ENCODE measurements around the gene BARHL1. TPM values are rescaled to one million over a fixed set of nuclear protein-coding genes. Genes with fewer than 3 reads are reported as not detected.

The BARHL1 gene
- total and polyA plus RNA-seq, 2 of the 4 experiments (the other 2 are of a cell fraction), result not detected

GRCh38 chr9:132575811-132576210, 6.6 kb upstream of the BARHL1 start:
- H2BK15ac ChIP-seq (ENCODE audit: low read depth, low read length), result no peak overlapping the region
- no peak overlapping the region for H3K23ac ChIP-seq (ENCODE audit: low read depth, low read length)
- H2BK5ac ChIP-seq (ENCODE audit: low read depth, low read length, poor library complexity, severe bottlenecking), result no peak overlapping the region
- H4K91ac ChIP-seq (ENCODE audit: insufficient read depth, low read depth, low read length), result no peak overlapping the region
- H2AK9ac ChIP-seq (replicated peaks; ENCODE audit: low read depth, low read length, poor library complexity), result no peak overlapping the region
- H3K9ac ChIP-seq (ENCODE audit: low read depth, low read length), result no peak overlapping the region
- dilution Hi-C loops (cut with HindIII; ENCODE audit: low sequenced_read_pairs, unreplicated experiment), result no loop called here
- H3K18ac ChIP-seq (ENCODE audit: low read depth, low read length), result no peak overlapping the region
- no peak overlapping the region for H4K8ac ChIP-seq (ENCODE audit: low read depth in 2 of 2, low read length in 2 of 2)
- in situ Hi-C loops (cut with MboI; ENCODE audit: low sequenced_read_pairs), result loop anchor here (5.0 kb wide), 1 partner anchor 69 kb away; no protein-coding TSS in a partner anchor
- H3K14ac ChIP-seq (replicated peaks; ENCODE audit: low read depth, low read length), result no peak overlapping the region
- WGBS, 2 experiments (ENCODE audit: extremely low coverage in 2 of 2, insufficient read length in 1 of 2), result no CpG with 5 or more reads among the region's 5 CpGs
- no peak overlapping the region for H2AFZ ChIP-seq (replicated peaks; ENCODE audit: low read length, poor library complexity)
- H3K36me3 ChIP-seq (ENCODE audit: control insufficient read depth, insufficient read depth, low read length), result no peaks in the 10 kb centered on the region
- H3K79me1 ChIP-seq (ENCODE audit: low read depth in 1 of 2, low read length in 2 of 2), result no peaks in the 10 kb centered on the region
- H2AK5ac ChIP-seq (ENCODE audit: low read depth, low read length), result no peak overlapping the region
- ChIA-PET CTCF (interaction anchor here (0.7 kb wide), 1 partner anchor 595 kb away, joined by 3 read pairs; no protein-coding TSS in a partner anchor), POLR2A (ENCODE audit: unreplicated experiment) (no interaction called here)
- H3K56ac ChIP-seq (ENCODE audit: extremely low read depth, insufficient read depth, low read length), result no peak overlapping the region
- H3K4me1 ChIP-seq (ENCODE audit: control insufficient read depth, insufficient read depth, low read length), result no peaks in the 10 kb centered on the region
- no peaks in the 10 kb centered on the region for H3K9me1 ChIP-seq (ENCODE audit: insufficient read depth, low read length)
- no peak overlapping the region for H3K27ac ChIP-seq (ENCODE audit: insufficient read depth, low read length)
- no peak overlapping the region for H3K4ac ChIP-seq (ENCODE audit: low read depth, low read length)
- DNase-seq (no peak), ATAC-seq (ENCODE audit: low read depth) (no peak)
- H2BK20ac ChIP-seq (ENCODE audit: low read depth, low read length), result no peak overlapping the region
- H4K20me1 ChIP-seq (ENCODE audit: insufficient read depth, low read length), result no peaks in the 10 kb centered on the region
- no peak overlapping the region for H2BK120ac ChIP-seq (ENCODE audit: low read depth, low read length)
- H3K9me3 ChIP-seq (ENCODE audit: control insufficient read depth, insufficient read depth, low read length), result no peaks in the 10 kb centered on the region
- BruUV-seq (replicated peaks), result no TSS peak
- intact Hi-C loops (cut with micrococcal nuclease), result loop anchor here (1.0 to 5.0 kb wide), 4 partner anchors 69 to 819 kb away; no protein-coding TSS in a partner anchor
- TF ChIP-seq NFE2L2 (IDR thresholded peaks at IDR 0.05; ENCODE audit: low read depth, low read length) (no peak), FOS (IDR thresholded peaks at IDR 0.05; ENCODE audit: low read depth, low read length) (no peak), CTCF (conservative IDR thresholded peaks at IDR 0.05; ENCODE audit: low read depth, low read length) (no peak), SMC3 (IDR thresholded peaks at IDR 0.05; ENCODE audit: low read depth, low read length) (no peak), RFX5 (IDR thresholded peaks at IDR 0.05; ENCODE audit: low read depth, low read length) (no peak), POLR2A (IDR thresholded peaks at IDR 0.05; ENCODE audit: low read depth, low read length) (no peak), BHLHE40 (IDR thresholded peaks at IDR 0.05; ENCODE audit: low read depth, low read length) (no peak), USF2 (IDR thresholded peaks at IDR 0.05; ENCODE audit: low read depth, low read length) (no peak), RCOR1 (IDR thresholded peaks at IDR 0.05; ENCODE audit: insufficient replicate concordance, low read length) (no peak)
- no peak overlapping the region for H4K5ac ChIP-seq (ENCODE audit: low read depth, low read length)
- H3K27me3 ChIP-seq (ENCODE audit: control insufficient read depth, insufficient read depth, low read length), result peaks cover 61% of the 10 kb centered on the region
- no peak overlapping the region for H3K4me3 ChIP-seq (ENCODE audit: insufficient read depth, low read depth, low read length)
- H3K4me2 ChIP-seq (ENCODE audit: low read depth, low read length), result no peak overlapping the region

All from IMR-90 (cell line).